Measurements from ENCODE around the gene EPN2.

DNA sequence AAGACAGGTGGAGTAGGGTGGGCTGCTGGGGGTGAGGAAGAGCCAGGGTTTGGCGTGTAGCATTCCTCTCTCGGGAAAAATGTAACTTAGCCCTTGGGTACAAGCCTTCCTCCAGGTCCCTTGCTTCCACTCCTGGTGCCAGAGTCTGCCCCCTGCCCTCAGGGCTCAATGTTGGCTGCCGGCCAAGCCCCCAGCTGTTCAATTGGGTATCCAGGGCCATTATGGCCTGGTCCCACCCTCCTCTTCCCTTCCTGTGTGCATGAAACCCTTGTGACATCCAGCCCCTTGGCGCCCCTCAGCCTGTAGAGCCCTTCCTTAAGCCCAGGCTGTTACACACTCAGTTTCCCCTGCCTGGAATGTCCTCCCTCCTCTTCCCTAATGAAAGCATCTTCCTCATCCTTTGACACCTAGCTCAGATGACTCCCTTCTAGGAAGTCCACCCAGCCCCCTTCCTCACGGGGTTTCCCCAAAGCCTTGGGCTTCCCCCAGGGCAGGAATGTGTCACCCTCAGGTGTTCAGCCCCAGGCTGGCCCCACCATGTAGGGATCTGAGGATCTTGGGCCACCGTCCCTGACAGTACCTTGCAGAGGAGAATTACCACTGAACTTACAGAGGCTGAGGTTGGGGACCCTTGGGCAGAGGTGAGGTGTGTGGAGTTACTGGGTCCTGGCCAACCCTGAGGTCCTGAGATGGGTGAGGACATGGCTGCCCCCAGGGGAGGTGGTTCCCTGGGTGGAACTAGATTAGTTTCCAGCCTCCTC, 95.4 kb downstream of the EPN2 start:
- TF ChIP-seq, protein P1, sequence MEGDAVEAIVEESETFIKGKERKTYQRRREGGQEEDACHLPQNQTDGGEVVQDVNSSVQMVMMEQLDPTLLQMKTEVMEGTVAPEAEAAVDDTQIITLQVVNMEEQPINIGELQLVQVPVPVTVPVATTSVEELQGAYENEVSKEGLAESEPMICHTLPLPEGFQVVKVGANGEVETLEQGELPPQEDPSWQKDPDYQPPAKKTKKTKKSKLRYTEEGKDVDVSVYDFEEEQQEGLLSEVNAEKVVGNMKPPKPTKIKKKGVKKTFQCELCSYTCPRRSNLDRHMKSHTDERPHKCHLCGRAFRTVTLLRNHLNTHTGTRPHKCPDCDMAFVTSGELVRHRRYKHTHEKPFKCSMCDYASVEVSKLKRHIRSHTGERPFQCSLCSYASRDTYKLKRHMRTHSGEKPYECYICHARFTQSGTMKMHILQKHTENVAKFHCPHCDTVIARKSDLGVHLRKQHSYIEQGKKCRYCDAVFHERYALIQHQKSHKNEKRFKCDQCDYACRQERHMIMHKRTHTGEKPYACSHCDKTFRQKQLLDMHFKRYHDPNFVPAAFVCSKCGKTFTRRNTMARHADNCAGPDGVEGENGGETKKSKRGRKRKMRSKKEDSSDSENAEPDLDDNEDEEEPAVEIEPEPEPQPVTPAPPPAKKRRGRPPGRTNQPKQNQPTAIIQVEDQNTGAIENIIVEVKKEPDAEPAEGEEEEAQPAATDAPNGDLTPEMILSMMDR (IDR thresholded peaks at IDR 0.05; ENCODE audit: poor library complexity): no peak
- no peak for TF ChIP-seq EZH2 (IDR thresholded peaks at IDR 0.05; ENCODE audit: borderline replicate concordance)

Data from hepatocyte (in vitro differentiated cells).